HG03442 (cell line): ENCODE data around the gene TBC1D22A.

Source experiments
- ATAC-seq: cut with Tn5 transposase; IDR thresholded peaks from one replicate; pipeline ENCODE4 v1.9.1; 2021; ENCODE audit warnings: mild to moderate bottlenecking, moderate library complexity; ENCODE audit not compliant: unreplicated experiment

Gene TBC1D22A

GRCh38 chr22:46897246-46897623 lies 134.8 kb downstream of the TBC1D22A start:
- no peak for ATAC-seq

GRCh38 chr22:46900549-46900948 lies 138.1 kb downstream of the TBC1D22A start:
- no peak for ATAC-seq

GRCh38 chr22:46902436-46902835 lies 140.0 kb downstream of the TBC1D22A start:
- ATAC-seq = no peak

- no peak for ATAC-seq
These were observed 140.8 kb downstream of the TBC1D22A start for GRCh38 chr22:46902998-46903916.

GRCh38 chr22:46905415-46905814 lies 143.0 kb downstream of the TBC1D22A start:
- ATAC-seq = no peak

GRCh38 chr22:46905834-46906233 lies 143.4 kb downstream of the TBC1D22A start:
- no peak for ATAC-seq

- no peak for ATAC-seq
These were observed 144.0 kb downstream of the TBC1D22A start for GRCh38 chr22:46906326-46907045.

GRCh38 chr22:46907241-46908215 lies 145.1 kb downstream of the TBC1D22A start:
- no peak for ATAC-seq

- no peak for ATAC-seq
These were observed 146.2 kb downstream of the TBC1D22A start for GRCh38 chr22:46908641-46909107.

GRCh38 chr22:46909237-46910030 lies 147.0 kb downstream of the TBC1D22A start:
- no peak for ATAC-seq

GRCh38 chr22:46910624-46911023 lies 148.2 kb downstream of the TBC1D22A start:
- no peak for ATAC-seq

- ATAC-seq = no peak
These were observed 148.9 kb downstream of the TBC1D22A start for GRCh38 chr22:46911346-46911745.

GRCh38 chr22:46913351-46913750 lies 150.9 kb downstream of the TBC1D22A start:
- ATAC-seq = no peak

GRCh38 chr22:46914481-46914880 lies 152.0 kb downstream of the TBC1D22A start:
- ATAC-seq = no peak

- no peak for ATAC-seq
These were observed 152.8 kb downstream of the TBC1D22A start for GRCh38 chr22:46914916-46915894.

GRCh38 chr22:46915950-46916730 lies 153.7 kb downstream of the TBC1D22A start:
- ATAC-seq = no peak

GRCh38 chr22:46916886-46917770 lies 154.7 kb downstream of the TBC1D22A start:
- no peak for ATAC-seq
